Gastroesophageal sphincter (tissue), 3 donors: Measurements from ENCODE around the gene KRTAP17-1.

ENCODE experiments used
- EP300 ChIP-seq: sonication (generic); formaldehyde crosslinking; IDR thresholded peaks from one replicate; pipeline ENCODE4 v1.6.1; 2017; ENCODE audit warnings: antibody characterized with exemption, mild to moderate bottlenecking
- POLR2A ChIP-seq, 2 donors: fragments of 450-650 bp; IDR thresholded peaks; one replicate each; pipeline ENCODE4 v1.6.1; 2017; ENCODE audit warnings: antibody characterized with exemption in 2 of 2, mild to moderate bottlenecking in 2 of 2, moderate library complexity in 1 of 2
- POLR2AphosphoS5 ChIP-seq: sonication (generic); formaldehyde crosslinking; IDR thresholded peaks from one replicate; pipeline ENCODE4 v1.6.1; 2017; ENCODE audit warnings: antibody characterized with exemption
- TF ChIP-seq, protein P1 (sequence below), 4 experiments: fragments of 200-600 bp in 2 of 4; fragments of 450-650 bp in 2 of 4; sonication (generic) in 1 of 4; IDR thresholded peaks; one replicate each; pipeline ENCODE4 v1.5.1; 2017 to 2019; ENCODE audit warnings: antibody characterized with exemption in 4 of 4, mild to moderate bottlenecking in 2 of 4, moderate library complexity in 2 of 4

DNA sequence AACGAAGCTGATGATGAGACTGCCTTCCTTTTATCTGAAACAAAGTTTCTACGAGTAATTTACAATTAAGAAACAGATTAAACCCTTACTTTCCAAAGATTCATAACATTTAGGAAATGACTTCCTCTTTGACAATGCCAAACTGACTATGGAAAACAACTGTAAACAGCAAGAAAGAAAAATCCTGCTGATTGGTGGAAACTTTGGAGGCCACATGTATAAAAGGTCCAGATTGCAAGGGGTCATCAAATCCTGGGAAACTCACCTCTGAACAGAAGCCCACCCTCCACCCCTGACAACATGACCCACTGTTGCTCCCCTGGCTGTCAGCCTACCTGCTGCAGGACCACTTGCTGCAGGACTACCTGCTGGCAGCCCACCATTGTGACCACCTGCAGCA, 50.4 kb downstream of the KRTAP17-1 start, which contains the start of gene KRTAP9-6:
- TF ChIP-seq, protein P1, sequence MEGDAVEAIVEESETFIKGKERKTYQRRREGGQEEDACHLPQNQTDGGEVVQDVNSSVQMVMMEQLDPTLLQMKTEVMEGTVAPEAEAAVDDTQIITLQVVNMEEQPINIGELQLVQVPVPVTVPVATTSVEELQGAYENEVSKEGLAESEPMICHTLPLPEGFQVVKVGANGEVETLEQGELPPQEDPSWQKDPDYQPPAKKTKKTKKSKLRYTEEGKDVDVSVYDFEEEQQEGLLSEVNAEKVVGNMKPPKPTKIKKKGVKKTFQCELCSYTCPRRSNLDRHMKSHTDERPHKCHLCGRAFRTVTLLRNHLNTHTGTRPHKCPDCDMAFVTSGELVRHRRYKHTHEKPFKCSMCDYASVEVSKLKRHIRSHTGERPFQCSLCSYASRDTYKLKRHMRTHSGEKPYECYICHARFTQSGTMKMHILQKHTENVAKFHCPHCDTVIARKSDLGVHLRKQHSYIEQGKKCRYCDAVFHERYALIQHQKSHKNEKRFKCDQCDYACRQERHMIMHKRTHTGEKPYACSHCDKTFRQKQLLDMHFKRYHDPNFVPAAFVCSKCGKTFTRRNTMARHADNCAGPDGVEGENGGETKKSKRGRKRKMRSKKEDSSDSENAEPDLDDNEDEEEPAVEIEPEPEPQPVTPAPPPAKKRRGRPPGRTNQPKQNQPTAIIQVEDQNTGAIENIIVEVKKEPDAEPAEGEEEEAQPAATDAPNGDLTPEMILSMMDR (IDR thresholded peaks at IDR 0.05): no peak
- TF ChIP-seq POLR2A (IDR thresholded peaks at IDR 0.05) (no peak), EP300 (no peak), POLR2AphosphoS5 (no peak)
